Muscle of leg (tissue), 11 donors: Measurements from ENCODE around the gene RFXANK. TPM values are rescaled to one million over a fixed set of nuclear protein-coding genes. Genes with fewer than 3 reads are reported as not detected.

Source experiments
- DNase-seq: peaks from one replicate; pipeline ENCODE4 v3.0.0; 2013
- H3K27ac ChIP-seq: one replicate; pipeline ENCODE4 v1.5.1; 2013; ENCODE audit warnings: mild to moderate bottlenecking, low read length, control low read depth
- H3K27me3 ChIP-seq: one replicate; pipeline ENCODE4 v1.6.1; 2013; ENCODE audit warnings: low read length; ENCODE audit not compliant: control insufficient read depth, insufficient read depth
- H3K36me3 ChIP-seq: one replicate; pipeline ENCODE4 v1.6.1; 2013; ENCODE audit warnings: low read length; ENCODE audit not compliant: control insufficient read depth, insufficient read depth
- H3K4me1 ChIP-seq: one replicate; pipeline ENCODE4 v1.6.1; 2013; ENCODE audit warnings: low read length; ENCODE audit not compliant: control insufficient read depth, insufficient read depth
- H3K4me3 ChIP-seq: one replicate; pipeline ENCODE4 v1.5.1; 2013; ENCODE audit warnings: low read length, control low read depth
- H3K9me3 ChIP-seq: replicated peaks from 2 replicates; pipeline ENCODE4 v1.6.1; 2013; ENCODE audit warnings: low read depth, low read length; ENCODE audit not compliant: control insufficient read depth
- WGBS: methylation state at CpG from one replicate; pipeline ENCODE4 v1.1.5; 2013; ENCODE audit warnings: missing lambda C conversion rate; ENCODE audit not compliant: insufficient coverage; 5-methylcytosine and 5-hydroxymethylcytosine counted together
- polyA plus RNA-seq, 8 donors: library from polyadenylated mRNA; unstranded; fragments of 120-200 nt; gene quantifications; one replicate each; pipeline versions ENCODE4 v1.2.1 to v1.2.3, GENCODE V29; 2013; ENCODE audit warnings: inconsistent platforms in 1 of 8, low replicate concordance in 1 of 8; ENCODE audit not compliant: insufficient read length in 8 of 8, insufficient read depth in 1 of 8
- total RNA-seq: library from RNA; stranded (reverse); fragments of 120-200 nt; gene quantifications from one replicate; pipeline ENCODE4 v1.2.4, GENCODE V29; 2013

RFXANK gene
- total and polyA plus RNA-seq, 9 donors = 57.1 to 125 (median 72.4) TPM

DNA sequence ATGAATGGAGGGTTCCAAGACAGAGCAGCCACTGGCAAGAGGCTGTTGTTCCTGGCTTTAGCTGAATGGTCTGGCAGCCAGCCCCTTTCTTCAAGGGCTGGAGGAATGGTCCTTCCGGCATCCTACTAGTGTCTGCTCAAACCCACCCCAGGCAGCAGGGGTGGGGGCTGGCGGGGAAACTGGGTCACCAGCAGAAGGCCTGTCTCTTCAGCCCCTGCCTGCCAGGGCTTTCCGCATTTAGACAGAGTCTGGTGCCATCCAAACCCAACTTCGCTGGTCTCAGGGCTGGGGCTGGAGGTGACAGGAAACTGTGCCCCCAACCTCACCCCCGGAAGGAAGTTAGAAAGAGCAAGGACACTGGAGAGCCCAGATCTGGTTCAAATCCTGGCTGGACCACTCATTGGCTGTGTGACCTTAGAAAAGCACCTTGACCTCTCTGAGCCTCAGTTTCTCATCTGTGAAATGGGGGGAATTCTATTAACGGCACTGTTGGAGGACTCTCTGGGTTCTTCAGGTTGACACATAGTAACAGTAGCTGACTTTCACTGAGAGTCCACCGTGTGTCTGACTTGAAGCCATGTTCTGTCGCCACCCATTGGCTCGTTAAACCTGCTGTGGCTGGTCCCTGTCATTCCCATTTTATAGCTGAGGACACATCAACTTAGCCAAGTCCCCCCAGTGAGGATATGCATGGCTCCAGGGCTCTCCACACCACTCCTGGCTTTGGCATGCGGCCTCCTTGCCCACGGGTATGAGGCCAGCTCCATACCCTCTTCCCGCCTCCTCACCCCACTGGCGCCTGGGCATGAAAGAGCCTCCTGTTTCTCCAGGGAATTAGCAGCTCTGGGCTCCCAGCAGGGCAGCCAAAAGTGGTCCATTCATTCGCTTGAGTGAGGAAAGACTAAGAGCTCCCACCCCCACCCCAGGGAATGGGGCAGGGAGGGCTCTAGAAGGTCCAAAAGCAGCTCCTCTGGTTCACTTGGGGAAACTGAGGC is 13.7 kb downstream of the RFXANK start:
- DNase-seq = no peak
- peaks cover 8% of the 10 kb centered on the region for H3K4me1 ChIP-seq
- no peak overlapping the region for H3K4me3 ChIP-seq
- H3K36me3 ChIP-seq = peaks cover 12% of the 10 kb centered on the region
- H3K9me3 ChIP-seq = no peaks in the 10 kb centered on the region
- WGBS = 50% methylated on average over 7 of the region's 14 CpGs
- peaks cover 12% of the 10 kb centered on the region for H3K27me3 ChIP-seq
- H3K27ac ChIP-seq = no peak overlapping the region

GRCh38 chr19:19206938-19207337 is 14.9 kb downstream of the RFXANK start:
- 72% methylated on average over 5 of the region's 5 CpGs for WGBS
- H3K27me3 ChIP-seq = peaks cover 24% of the 10 kb centered on the region
- no peak for DNase-seq

DNA sequence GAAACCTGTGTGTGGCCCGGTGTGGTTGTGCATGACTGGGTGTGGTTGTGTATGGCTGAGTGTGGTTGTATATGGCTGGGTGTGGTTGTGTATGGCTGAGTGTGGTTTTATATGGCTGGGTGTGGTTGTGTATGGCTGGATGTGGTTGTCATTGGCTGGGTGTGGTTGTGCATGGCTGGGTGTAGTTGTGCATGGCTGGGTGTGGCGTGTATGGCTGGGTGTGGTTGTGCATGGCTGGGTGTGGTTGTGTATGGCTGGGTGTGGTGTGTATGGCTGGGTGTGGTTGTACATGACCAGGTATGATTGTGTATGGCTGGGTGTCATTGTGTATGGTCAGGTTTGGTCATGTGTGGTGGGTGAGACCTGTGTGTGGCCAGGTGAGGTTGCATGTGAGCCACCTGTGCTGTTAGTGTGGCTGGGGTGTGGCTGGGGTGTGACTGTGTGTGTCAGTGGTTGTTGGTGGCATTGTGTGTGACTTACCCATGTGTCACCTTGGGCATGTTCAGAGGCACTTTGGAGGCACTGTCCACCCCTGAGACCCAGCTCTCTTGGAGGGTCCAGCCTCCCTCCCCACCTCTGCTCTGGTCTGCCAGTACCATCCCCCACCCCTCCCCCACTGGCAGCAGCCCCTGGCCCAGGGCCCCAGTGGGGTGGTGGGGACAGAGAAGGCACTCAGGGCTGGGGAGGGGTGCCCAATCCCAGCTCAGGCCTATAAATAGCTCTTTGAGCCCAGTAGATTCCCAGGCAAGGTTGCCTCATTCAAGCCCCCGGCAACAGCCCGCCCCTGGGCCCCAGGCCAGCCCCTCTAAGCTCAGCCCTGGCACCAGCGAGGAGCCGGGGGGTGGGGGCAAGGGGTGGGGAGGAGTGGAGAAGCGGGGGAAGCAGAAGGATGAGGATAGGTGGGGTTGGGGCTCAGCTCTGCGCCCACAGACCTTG is 15.8 kb downstream of the RFXANK start:
- Histone ChIP-seq H3K9me3 (no peaks in the 10 kb centered on the region), H3K36me3 (no peaks in the 10 kb centered on the region), H3K4me1 (peaks cover under 1% of the 10 kb centered on the region), H3K27me3 (peaks cover 33% of the 10 kb centered on the region), H3K4me3 (no peak overlapping the region), H3K27ac (no peak overlapping the region)
- WGBS = 96% methylated on average over 2 of the region's 8 CpGs
- no peak for DNase-seq

More at GRCh38 chr19:19206938-19207337, 14.9 kb downstream of the RFXANK start:
- H3K9me3 ChIP-seq = no peaks in the 10 kb centered on the region
- peaks cover 8% of the 10 kb centered on the region for H3K4me1 ChIP-seq
- H3K4me3 ChIP-seq = no peak overlapping the region
- peaks cover 4% of the 10 kb centered on the region for H3K36me3 ChIP-seq
- no peak overlapping the region for H3K27ac ChIP-seq

DNA sequence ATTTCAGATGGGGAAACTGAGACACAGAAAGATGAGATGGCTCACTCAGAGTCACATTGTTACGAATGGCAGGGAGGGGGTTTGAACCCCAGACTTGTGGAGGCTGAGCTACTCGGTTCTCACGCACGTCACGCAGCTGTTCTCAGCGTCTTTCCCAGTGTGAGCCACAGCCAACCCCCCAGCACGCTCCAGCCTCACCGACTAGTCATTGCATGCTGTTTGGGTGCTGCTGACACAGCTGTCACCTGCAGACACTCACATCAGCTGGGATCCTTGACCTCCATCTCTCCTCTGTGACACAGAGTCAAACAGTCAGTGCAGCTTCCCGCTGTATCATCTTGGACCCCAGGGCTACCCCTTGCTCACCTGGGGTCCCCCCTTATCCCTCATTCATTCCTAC is 17.3 kb downstream of the RFXANK start:
- DNase-seq = no peak
- Histone ChIP-seq H3K9me3 (no peaks in the 10 kb centered on the region), H3K27ac (no peak overlapping the region), H3K36me3 (no peaks in the 10 kb centered on the region), H3K4me1 (no peaks in the 10 kb centered on the region), H3K4me3 (no peak overlapping the region), H3K27me3 (peaks cover 46% of the 10 kb centered on the region)
- 55% methylated on average over 8 of the region's 9 CpGs for WGBS

- no peaks in the 10 kb centered on the region for H3K9me3 ChIP-seq
- H3K36me3 ChIP-seq = no peaks in the 10 kb centered on the region
- DNase-seq = no peak
- WGBS = 7% methylated on average over 50 of the region's 54 CpGs
- H3K4me1 ChIP-seq = no peaks in the 10 kb centered on the region
- H3K27me3 ChIP-seq = peaks cover 45% of the 10 kb centered on the region
- H3K4me3 ChIP-seq = no peak within 1 kb of the TSS
- no peak within 1 kb of the TSS for H3K27ac ChIP-seq
Observed at GRCh38 chr19:19211499-19212420, 19.7 kb downstream of the RFXANK start, which contains the start of gene NCAN. NCAN (plus strand) TSS chr19:19211958; CDS start chr19:19216954, 4,996 bp downstream.

GRCh38 chr19:19212916-19213315 is 20.9 kb downstream of the RFXANK start:
- Histone ChIP-seq H3K27me3 (peaks cover 43% of the 10 kb centered on the region), H3K36me3 (no peaks in the 10 kb centered on the region), H3K4me3 (no peak overlapping the region), H3K4me1 (no peaks in the 10 kb centered on the region), H3K27ac (no peak overlapping the region), H3K9me3 (no peaks in the 10 kb centered on the region)
- WGBS = 3% methylated on average over 5 of the region's 7 CpGs
- DNase-seq = no peak

DNA sequence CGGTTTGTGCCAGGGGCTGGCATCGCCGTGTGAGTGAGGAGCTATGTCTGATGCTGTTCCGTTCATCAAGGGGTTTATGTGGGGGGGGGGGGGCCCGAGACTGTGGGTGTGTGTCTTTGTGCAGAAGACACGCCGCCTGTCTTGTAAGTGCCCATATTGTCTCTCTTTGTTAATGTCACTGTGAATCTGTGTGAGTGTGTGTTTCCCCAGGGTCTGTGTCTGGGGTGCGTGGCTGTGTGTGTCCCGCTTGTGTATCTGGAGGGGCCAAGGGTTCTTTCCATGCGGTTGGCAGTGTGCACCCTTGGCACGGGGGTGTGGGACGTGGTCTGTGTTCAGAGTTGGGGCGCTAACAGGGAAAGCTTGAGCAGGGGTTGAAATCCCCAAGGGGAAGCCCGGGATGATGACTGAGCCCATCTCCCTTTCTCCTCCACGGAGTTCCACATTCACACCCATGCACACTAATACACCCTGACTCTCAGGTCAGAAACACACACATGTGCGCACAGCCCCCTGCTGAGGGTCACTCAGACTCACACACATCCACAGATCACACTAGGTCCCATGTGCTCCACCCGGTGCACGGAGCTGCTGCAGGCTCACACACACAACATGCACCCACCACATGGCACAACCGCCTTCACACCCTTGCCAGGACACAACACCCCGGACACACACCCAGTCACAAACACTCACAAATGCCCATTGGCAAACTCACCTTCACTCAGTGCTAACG is 21.5 kb downstream of the RFXANK start:
- H3K36me3 ChIP-seq = no peaks in the 10 kb centered on the region
- DNase-seq = no peak
- no peaks in the 10 kb centered on the region for H3K9me3 ChIP-seq
- peaks cover 43% of the 10 kb centered on the region for H3K27me3 ChIP-seq
- WGBS = 42% methylated on average over 12 of the region's 21 CpGs
- no peak overlapping the region for H3K27ac ChIP-seq
- no peak overlapping the region for H3K4me3 ChIP-seq
- no peaks in the 10 kb centered on the region for H3K4me1 ChIP-seq

DNA sequence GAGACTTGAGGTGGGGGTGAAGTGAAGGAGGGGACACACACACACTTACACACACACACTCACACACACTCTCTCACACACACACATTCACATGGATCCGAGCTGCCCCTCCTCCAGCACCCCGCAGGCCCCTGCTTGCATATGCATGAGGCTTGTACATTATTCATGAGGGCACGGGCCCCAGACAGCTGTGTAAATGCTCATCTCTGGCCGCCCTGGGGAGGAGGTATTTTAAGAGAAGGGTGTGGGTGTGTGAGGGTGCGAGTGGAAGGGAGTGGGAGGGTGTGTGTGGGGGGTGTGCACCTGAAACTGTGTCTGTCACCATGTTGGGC is 22.1 kb downstream of the RFXANK start:
- Histone ChIP-seq H3K4me1 (no peaks in the 10 kb centered on the region), H3K27ac (no peak overlapping the region), H3K27me3 (peaks cover 43% of the 10 kb centered on the region), H3K9me3 (no peaks in the 10 kb centered on the region), H3K4me3 (no peak overlapping the region), H3K36me3 (no peaks in the 10 kb centered on the region)
- DNase-seq = no peak
- 5% methylated on average over 4 of the region's 5 CpGs for WGBS

DNA sequence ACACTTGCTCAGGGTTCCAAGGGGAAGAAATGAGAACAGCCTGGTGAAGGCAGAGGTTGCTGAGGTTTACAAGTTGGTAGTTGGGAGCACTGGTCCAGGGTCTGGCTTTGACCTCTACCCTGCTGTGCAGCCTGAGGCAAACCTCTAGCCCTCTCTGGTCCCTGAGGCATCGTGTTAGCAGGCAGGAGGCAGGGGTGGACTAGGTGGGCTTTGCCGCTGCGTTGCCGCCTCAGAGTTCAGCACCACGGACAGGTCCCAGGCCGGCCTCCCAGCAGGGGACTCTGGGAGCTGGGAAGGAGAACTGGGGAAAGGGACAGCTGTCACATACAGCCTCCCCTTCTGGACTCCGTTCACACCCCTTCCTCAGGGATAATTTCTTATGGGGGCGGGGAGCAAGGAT is 22.8 kb downstream of the RFXANK start:
- Histone ChIP-seq H3K4me1 (no peaks in the 10 kb centered on the region), H3K27me3 (peaks cover 43% of the 10 kb centered on the region), H3K27ac (no peak overlapping the region), H3K36me3 (no peaks in the 10 kb centered on the region), H3K9me3 (no peaks in the 10 kb centered on the region), H3K4me3 (no peak overlapping the region)
- peak; percentile 69 for DNase-seq
- WGBS = 0% methylated on average over 6 of the region's 8 CpGs
